ENCODE measurements around the gene VMP1. TPM values are rescaled to one million over a fixed set of nuclear protein-coding genes. Genes with fewer than 3 reads are reported as not detected.
A peak's percentile ranks its signal among the peaks of the same experiment; 100 is the strongest.
"Not testable (repeated sequence)": the region's sequence is repeated elsewhere in the genome, so short reads cannot be mapped to it uniquely, and the experiment has no call there.

VMP1 gene
- total RNA-seq, 1 donor from 2014 or later, result 169 TPM

DNA sequence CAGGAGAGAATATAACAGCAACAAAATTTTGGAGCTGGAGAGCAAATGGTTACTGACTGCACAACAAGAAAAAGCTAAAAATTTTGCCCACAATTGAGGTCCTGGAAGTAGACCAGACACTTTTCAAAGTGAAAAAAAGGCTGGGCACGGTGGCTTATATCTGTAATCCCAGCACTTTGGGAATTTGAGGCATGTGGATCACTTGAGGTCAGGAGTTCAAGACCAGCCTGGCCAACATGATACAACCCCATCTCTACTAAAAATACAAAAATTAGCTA is 162.4 kb downstream of the VMP1 start:
- H3K4me3 ChIP-seq, result no peak overlapping the region
- H3K27me3 ChIP-seq, result no peaks in the 10 kb centered on the region
- DNase-seq (no peak), ATAC-seq (no peak)
- H3K9me3 ChIP-seq, result no peaks in the 10 kb centered on the region
- peak overlapping the region; percentile 55 for H3K27ac ChIP-seq
- TF ChIP-seq, protein P1, sequence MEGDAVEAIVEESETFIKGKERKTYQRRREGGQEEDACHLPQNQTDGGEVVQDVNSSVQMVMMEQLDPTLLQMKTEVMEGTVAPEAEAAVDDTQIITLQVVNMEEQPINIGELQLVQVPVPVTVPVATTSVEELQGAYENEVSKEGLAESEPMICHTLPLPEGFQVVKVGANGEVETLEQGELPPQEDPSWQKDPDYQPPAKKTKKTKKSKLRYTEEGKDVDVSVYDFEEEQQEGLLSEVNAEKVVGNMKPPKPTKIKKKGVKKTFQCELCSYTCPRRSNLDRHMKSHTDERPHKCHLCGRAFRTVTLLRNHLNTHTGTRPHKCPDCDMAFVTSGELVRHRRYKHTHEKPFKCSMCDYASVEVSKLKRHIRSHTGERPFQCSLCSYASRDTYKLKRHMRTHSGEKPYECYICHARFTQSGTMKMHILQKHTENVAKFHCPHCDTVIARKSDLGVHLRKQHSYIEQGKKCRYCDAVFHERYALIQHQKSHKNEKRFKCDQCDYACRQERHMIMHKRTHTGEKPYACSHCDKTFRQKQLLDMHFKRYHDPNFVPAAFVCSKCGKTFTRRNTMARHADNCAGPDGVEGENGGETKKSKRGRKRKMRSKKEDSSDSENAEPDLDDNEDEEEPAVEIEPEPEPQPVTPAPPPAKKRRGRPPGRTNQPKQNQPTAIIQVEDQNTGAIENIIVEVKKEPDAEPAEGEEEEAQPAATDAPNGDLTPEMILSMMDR (IDR thresholded peaks at IDR 0.05), result no peak
- H3K4me1 ChIP-seq, result no peaks in the 10 kb centered on the region
- H3K36me3 ChIP-seq, result peaks cover 8% of the 10 kb centered on the region
- intact Hi-C loops (cut with DNase I), result no loop called here

DNA sequence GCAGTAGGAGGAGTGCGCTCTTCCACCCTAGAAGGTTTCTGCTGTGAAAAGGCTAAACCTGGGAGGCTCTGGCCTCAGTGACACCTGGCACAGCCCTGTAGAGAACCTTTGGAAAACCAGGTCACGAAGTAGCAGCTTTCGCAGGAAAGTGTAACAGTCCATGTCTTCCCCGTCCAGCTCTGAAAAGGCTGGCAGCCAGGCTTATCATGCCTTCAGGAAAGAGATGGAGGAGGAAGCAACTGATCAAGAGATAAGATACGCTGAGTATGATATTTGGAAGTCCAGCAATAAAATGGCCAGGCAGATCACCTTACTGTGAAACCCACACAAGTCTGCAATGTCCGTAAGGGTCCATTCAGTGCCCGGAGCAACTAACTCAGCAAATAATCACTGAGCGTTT is 163.0 kb downstream of the VMP1 start:
- Histone ChIP-seq H3K4me3 (no peak overlapping the region), H3K36me3 (peaks cover 14% of the 10 kb centered on the region), H3K9me3 (no peaks in the 10 kb centered on the region), H3K4me1 (no peaks in the 10 kb centered on the region), H3K27me3 (no peaks in the 10 kb centered on the region), H3K27ac (no peak overlapping the region)
- TF ChIP-seq, protein P1 (IDR thresholded peaks at IDR 0.05), result no peak
- no peak for ATAC-seq
- intact Hi-C loops (cut with DNase I), result no loop called here
- no peak for DNase-seq

DNA sequence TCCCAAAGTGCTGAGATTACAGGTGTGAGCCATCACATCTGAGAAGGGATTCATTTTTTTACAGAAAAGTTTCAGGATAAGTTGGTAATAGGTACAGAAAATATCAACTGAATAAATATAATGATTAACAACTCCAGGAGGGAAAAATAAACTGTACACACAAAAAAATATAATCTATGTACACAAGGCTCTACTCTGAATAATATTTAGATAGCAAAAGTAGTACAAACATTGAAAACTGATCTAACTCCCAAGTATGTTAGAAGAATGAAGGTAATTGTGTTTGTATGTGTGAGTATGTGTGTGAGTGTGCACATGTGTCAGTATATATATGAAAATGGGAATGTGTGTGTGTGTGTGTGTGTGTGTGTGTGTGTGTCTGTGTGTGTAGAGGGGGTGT is 164.9 kb downstream of the VMP1 start:
- Histone ChIP-seq H3K27ac (no peak overlapping the region), H3K36me3 (peaks cover 27% of the 10 kb centered on the region), H3K9me3 (no peaks in the 10 kb centered on the region), H3K4me1 (no peaks in the 10 kb centered on the region), H3K27me3 (no peaks in the 10 kb centered on the region), H3K4me3 (no peak overlapping the region)
- DNase-seq (no peak), ATAC-seq (no peak)
- TF ChIP-seq, protein P1 (IDR thresholded peaks at IDR 0.05), result no peak
- intact Hi-C loops (cut with DNase I), result no loop called here

DNA sequence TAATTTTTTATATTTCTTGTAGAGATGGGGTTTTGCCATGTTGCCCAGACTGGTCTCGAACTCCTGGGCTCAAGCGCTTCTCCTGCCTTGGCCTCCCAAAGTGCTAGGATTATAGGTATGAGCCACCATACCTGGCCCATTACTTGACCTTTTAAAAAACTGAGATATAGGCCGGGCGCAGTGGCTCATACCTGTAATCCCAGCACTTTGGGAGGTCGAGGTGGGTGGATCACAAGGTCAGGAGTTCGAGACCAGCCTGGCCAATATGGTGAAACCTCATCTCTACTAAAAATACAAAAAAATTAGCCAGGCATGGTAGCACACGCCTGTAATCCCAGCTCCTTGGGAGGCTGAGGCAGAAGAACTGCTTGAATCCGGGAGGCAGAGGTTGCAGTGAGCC is 166.0 kb downstream of the VMP1 start:
- ATAC-seq; H3K4me3 ChIP-seq; H3K27me3 ChIP-seq; DNase-seq; H3K4me1 ChIP-seq; H3K9me3 ChIP-seq; H3K27ac ChIP-seq; intact Hi-C loops (cut with DNase I): not testable (repeated sequence)
- peaks cover 37% of the 10 kb centered on the region for H3K36me3 ChIP-seq

DNA sequence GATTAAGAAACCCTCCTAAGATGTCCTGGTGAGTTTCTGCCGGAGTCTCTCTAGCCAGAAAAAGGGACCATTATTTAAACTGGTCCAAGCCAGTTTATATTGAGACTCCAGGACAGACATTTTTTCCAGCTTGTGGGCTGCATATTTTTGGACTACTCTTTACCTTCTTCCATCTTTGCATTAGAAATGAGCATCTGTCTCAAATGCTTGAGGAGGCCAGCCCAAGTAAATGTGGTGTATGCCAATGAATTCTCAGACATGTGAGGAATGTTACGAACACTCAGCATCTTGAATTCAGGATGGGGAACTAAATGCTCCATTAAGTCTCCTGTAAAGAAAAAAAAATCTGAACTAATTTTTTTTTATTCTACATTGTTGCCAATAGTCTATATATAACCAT is 166.9 kb downstream of the VMP1 start:
- Histone ChIP-seq H3K4me3 (no peak overlapping the region), H3K9me3 (no peaks in the 10 kb centered on the region), H3K36me3 (peaks cover 38% of the 10 kb centered on the region), H3K4me1 (no peaks in the 10 kb centered on the region), H3K27ac (no peak overlapping the region), H3K27me3 (no peaks in the 10 kb centered on the region)
- TF ChIP-seq, protein P1 (IDR thresholded peaks at IDR 0.05), result no peak
- intact Hi-C loops (cut with DNase I), result no loop called here
- ATAC-seq, result no peak
- no peak for DNase-seq

DNA sequence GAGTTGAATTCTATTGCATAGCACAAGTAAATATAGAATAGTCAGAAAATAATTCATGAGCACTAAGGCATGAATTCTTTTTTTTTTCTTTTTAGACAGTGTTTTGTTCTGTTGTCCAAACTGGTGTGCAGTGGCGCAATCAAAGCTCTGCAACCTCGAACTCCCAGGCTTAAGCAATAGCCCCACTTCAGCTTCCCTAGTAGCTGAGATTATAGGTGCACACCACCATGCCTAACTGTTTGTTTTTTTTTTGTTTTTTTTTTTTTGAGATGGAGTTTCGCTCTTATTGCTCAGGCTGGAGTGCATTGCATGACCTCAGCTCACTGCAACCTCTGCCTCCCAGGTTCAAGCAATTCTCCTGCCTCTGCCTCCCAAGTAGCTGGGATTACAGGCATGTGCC is 168.7 kb downstream of the VMP1 start:
- Histone ChIP-seq H3K36me3 (peaks cover 54% of the 10 kb centered on the region), H3K4me1 (no peaks in the 10 kb centered on the region), H3K9me3 (no peaks in the 10 kb centered on the region), H3K4me3 (no peak overlapping the region), H3K27me3 (no peaks in the 10 kb centered on the region), H3K27ac (no peak overlapping the region)
- TF ChIP-seq, protein P1 (IDR thresholded peaks at IDR 0.05), result no peak
- no peak for DNase-seq
- peak; percentile 45 for ATAC-seq
- intact Hi-C loops (cut with DNase I), result no loop called here
